T47D (cell line): Measurements from ENCODE around the gene NOTO.
A peak's percentile ranks its signal among the peaks of the same experiment; 100 is the strongest.
"Not testable (repeated sequence)": the region's sequence is repeated elsewhere in the genome, so short reads cannot be mapped to it uniquely, and the experiment has no call there.

Experiments
- DNase-seq, 2 experiments: peaks; one replicate each; pipeline versions ENCODE4 v3.0.0 to v3.0.0-alpha.2; 2011 to 2012; ENCODE audit warnings: low read depth in 1 of 2, low spot score in 1 of 2
- JUND ChIP-seq: IDR thresholded peaks from 2 replicates; pipeline ENCODE4 v1.6.1; 2012; ENCODE audit warnings: low read depth
- in situ Hi-C: cut with HindIII; loops from 2 replicates; pipeline ENCODE4 v1.10.0; 2016; ENCODE audit warnings: low sequenced_read_pairs, low pct_unique_long_range_greater_than_20kb

NOTO gene, protein sequence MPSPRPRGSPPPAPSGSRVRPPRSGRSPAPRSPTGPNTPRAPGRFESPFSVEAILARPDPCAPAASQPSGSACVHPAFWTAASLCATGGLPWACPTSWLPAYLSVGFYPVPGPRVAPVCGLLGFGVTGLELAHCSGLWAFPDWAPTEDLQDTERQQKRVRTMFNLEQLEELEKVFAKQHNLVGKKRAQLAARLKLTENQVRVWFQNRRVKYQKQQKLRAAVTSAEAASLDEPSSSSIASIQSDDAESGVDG

DNA sequence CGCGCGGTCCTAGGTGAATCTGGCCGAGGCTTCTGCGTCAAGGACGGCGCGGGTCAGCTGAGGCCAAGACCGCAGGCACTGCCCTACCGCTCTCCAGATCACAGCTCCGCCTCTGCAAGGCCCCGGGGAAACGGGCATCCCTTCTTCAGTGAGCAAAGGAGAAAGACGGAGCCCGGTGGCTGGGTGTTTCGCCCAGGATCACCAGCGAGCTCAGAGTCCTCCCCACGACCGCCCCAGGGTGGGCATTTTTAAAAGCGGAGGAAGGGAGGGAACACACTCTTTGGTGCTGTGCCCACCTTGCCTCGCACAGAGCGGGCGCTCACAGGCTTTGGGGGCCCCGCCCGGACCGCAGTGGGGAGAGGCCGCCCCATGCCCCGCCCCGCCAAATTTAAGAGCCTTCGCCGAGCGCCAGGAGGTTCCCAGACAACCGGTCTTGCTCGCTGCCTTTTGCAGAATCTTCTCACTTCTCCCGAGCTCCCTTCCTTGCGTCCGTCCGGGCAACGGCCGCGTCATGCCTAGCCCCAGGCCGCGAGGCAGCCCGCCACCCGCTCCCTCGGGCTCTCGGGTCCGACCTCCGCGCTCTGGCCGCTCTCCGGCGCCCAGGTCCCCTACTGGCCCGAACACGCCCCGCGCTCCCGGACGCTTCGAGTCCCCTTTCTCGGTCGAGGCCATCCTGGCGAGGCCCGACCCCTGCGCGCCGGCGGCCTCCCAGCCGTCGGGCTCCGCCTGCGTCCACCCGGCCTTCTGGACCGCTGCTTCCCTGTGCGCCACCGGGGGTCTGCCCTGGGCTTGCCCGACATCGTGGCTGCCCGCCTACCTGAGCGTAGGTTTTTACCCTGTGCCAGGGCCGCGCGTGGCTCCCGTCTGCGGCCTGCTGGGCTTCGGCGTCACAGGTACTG lies at the start of gene NOTO:
Gene NOTO, plus strand, starts transcription at position 419 of the 899 bp plus-strand sequence. Its CDS starts 93 bp downstream, at position 512.
- no peak for DNase-seq
- TF ChIP-seq JUND, result no peak
- in situ Hi-C loops, result no loop called here

- peak in 1 of 2 experiments; percentile 46 for DNase-seq
- in situ Hi-C loops, result no loop called here
Observed at GRCh38 chr2:73156539-73157124, 45.7 kb upstream of the NOTO start.

GRCh38 chr2:73162856-73163391 lies 39.5 kb upstream of the NOTO start:
- in situ Hi-C loops, result no loop called here
- no peak for DNase-seq
- TF ChIP-seq JUND, result no peak

More at GRCh38 chr2:73156539-73157124, 45.7 kb upstream of the NOTO start:
- no peak for TF ChIP-seq JUND

- no peak for TF ChIP-seq JUND
- in situ Hi-C loops, result no loop called here
- DNase-seq, result peak; percentile 57 to 67
Observed at GRCh38 chr2:73163483-73164367, 38.6 kb upstream of the NOTO start.

- DNase-seq, in situ Hi-C loops: not testable (repeated sequence)
Observed at GRCh38 chr2:73165978-73166377, 36.4 kb upstream of the NOTO start.

DNA sequence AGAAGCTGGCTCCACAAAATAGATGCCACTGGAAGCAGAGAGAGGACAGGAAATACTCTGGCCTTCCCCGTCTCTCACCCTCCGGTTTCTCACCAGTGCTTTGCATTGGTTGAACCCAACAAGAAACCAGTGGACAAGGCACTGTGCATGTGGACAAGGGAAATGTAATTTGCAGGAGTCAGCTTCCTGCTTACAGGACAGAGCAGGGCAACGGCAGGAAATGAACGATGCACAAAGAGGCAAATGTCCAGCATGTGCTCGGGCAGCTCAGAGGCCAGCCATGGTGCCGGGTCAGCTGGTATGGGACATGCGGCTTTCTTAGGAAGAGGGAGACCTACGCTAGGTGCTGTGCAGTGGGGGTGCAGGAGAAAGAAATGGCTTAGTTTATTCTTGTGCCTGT lies 35.6 kb upstream of the NOTO start:
- in situ Hi-C loops, DNase-seq: not testable (repeated sequence)

DNA sequence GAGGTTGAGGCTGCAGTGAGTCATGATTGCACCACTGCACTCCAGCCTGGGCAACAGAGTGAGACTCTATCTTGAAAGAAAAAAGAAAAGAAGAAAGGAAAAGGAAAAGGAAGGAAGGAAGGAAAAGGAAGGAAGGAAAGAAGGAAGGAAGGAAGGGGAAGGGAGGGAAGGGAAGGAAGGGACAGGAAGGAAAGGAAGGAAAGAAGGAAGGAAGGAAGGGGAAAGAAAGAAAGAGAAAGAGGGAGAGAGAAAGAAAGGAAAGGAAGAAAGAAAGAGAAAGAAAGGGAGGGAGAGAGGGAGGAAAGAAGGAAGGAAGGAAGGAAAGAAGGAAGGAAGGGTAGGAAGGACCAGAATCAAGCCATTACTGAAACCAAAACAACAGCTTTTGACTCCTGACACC lies 34.0 kb upstream of the NOTO start:
- in situ Hi-C loops, result not testable (repeated sequence)

GRCh38 chr2:73170341-73170740 lies 32.0 kb upstream of the NOTO start:
- in situ Hi-C loops, DNase-seq: not testable (repeated sequence)

More for the DNA sequence above, 34.0 kb upstream of the NOTO start:
- DNase-seq, result not testable (repeated sequence)

DNA sequence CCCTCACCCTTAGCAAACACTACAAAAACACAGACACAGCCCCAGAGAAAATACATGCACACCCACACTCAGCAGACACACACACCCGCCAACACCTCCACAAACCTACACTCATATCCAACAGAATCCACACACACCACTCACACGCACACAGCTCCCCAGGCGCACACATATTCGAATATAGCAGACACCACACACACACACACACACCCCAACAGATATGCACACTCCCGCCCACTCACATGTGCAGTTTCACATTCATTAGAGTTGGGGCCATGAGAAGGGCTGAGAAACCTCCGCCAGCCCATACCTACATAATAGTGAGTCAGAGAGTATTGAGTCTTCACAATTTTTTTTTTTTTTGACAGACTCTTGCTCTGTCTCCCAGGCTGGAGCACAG lies 29.4 kb upstream of the NOTO start:
- in situ Hi-C loops, result no loop called here
- no peak for DNase-seq
- TF ChIP-seq JUND, result no peak

DNA sequence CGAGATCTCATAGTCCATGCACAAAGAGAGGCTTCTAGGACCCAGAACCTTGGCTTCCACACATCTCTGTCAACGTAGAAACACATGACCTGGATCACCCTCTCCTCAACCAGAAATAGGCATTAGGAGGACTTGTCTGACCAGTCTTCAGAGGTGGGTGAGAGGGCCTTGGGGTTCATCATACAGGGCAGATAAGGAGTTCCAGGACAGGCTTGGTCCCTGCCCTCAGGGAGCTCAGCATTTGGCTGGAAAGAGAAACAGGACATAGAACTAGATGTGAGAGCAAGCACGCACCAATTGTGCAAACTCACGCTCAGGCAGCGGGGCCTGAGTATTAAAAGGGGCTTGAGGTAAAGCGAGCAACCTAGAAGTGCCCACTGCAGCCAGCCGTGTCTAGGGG lies 28.6 kb upstream of the NOTO start:
- no peak for TF ChIP-seq JUND
- in situ Hi-C loops, result no loop called here
- DNase-seq, result no peak

DNA sequence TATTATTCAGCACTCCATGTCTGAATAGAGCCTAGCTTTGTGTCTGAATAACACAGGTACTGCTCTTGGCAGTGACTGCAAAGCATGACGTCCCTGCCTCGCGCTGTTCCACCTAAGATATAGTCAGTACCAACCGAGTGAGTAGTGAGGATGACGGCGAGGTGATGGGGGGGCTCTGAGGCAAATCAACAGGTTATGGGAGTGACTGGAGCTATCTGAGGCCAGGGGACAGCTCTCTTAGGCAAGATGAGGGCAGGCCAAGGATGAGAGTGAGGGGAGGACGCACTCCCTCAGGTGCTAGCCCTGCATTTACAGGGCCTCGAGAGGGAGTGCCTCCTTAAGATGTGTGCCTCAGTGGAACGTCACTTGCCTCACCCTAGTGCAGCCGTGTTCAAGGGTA lies 28.1 kb upstream of the NOTO start:
- in situ Hi-C loops, result no loop called here
- TF ChIP-seq JUND, result no peak

More for the DNA sequence above, 28.1 kb upstream of the NOTO start:
- DNase-seq, result no peak
